NCI-H1048 (cell line): ENCODE measurements around the gene MTHFD1L.
"Not testable (repeated sequence)": the region's sequence is repeated elsewhere in the genome, so short reads cannot be mapped to it uniquely, and the experiment has no call there.

Source experiments
- DNase-seq: peaks from one replicate; lab custom pipeline; 2025; lab: John Stamatoyannopoulos, UW

MTHFD1L gene

DNA sequence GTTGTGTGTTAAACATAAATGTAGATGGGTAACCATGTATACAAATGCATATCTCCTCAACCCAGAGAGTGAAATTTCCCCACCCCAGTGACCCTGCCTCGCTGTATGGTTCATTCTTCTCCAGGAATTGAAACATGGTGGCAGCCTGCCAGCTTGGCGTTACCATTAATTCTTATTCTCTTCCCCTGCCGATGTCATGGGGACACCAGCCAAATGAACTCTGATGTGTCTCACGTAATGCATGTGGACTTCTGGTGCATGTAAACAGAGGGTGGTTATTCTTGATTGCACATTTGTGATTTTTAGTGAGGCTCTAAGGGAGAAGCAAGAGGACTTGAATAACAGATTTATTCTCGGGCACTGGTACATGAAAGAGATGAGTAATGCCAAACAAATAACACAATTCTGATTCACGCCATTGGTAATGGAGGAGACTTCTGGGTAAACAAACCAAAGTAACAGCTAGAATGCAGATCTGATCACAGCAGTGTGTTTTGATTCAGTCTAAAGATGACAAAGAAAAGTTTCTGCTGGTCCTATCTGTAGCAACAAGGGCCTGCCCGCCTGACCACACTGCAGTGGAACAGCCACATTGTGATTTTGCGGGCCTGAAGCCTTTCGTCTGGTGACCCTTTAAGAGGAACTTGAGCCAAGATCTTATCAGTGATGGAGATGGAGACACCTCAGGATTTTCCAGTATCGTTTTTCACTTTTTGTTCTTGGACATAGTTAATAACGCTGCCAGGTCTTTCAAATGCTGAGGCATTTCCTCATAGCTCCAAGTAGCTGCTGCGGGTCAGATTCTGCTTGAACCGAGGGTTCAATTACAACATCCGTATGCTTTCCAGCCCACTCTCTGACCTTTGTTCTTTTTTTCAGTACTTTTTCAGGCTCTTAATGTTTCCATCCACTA is 202.4 kb downstream of the MTHFD1L start:
- DNase-seq = no peak

DNA sequence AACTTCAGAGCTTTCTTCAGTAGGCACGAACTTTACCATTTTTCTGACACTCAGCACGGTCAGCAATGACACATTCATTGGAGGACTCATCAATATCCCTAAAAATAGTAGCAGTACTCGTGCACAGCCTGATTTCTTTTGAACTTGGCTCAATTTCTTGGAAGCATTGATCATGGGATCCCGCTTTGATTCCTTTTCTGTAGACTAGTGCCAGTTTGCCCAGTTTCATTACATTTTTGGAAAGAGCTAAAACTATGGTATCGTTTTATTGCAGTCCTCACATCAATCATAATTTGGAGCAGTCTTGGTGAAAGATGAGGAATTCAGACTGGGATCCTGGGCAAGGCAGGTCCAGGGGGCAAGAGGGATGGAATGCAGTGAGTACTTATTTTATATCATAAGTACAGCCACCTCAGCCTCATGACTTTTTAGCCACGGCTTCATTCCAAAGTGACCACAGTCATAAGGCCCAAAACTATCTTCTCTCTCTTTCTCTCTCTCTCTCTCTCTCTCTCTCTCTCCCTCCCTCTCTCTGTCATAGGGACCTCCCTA is 203.3 kb downstream of the MTHFD1L start:
- DNase-seq = no peak

DNA sequence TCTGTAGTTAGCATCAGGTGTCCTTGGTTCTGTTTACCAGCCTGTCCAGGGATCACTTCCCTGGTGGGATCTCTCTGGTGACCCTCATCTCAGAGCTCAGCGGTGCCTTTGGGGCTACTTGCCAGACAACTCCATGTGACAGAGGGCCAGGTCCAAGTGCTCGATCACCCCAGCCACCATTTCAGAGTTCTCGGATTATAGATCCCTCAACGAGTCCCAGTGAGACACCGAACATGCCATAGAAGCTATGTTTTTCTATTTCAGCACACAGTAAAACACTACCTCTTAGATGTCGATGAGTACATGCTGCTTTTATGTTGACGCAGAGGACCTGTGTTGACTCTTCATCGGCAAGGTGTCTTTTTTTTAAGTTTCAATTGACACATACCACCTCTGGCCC is 204.1 kb downstream of the MTHFD1L start:
- DNase-seq = no peak

DNA sequence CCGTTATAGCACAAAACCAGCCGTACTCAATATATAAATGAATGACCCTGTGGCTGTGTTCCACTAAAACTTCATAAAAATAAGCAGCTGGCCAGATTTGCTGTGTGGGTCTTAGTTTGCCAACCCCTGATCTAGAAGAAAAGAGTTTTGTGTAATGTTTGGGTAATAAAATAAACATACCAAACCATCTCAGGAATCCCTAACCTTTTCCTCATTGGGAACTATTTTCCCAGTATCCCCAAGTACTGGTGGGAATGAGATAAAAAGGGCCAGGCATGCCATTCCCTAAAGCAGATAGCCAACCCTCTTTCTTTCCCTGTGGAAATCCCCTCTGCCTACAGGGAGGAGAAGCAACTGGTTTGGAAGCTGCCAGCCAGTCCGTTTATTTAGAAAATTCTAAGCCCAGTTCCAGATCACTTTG is 205.1 kb downstream of the MTHFD1L start:
- DNase-seq = no peak

DNA sequence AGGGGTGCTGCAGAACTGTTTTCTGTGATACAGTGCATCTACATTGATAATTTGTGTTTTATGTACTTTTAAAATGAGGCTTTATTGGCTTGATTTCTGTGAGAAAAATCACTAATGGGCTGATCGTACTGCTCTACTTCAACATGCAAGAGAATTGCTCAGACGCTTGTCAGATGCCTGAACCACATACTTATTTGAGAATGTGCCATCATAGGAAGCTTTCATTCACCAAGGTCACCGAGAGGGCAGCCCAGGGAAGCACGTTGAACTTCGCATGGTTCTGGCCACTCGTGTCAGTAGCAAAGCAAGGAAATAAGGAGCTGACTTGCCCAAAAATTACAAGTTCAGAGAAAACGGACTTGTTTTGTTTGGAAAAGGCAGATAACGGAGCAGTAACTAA is 205.8 kb downstream of the MTHFD1L start:
- DNase-seq = no peak

DNA sequence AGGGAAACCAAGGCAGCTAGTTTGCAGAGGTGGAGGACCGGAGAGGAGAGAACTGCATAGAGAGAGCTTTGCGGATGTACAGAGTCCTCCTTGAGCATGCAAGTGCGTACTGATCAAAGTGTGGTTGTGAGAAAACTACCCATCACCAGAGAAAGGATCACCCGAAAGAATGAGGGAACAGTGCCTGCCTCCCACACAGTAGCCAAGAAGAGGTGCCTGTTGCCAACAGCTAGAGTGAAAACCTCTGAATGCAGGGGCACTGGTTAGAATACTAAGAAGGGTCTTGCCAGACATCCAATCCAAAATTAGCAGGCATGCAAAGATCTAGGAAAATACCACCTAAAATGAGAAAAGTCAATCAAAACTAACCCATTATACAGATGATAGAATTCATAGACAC is 207.6 kb downstream of the MTHFD1L start:
- no peak for DNase-seq

DNA sequence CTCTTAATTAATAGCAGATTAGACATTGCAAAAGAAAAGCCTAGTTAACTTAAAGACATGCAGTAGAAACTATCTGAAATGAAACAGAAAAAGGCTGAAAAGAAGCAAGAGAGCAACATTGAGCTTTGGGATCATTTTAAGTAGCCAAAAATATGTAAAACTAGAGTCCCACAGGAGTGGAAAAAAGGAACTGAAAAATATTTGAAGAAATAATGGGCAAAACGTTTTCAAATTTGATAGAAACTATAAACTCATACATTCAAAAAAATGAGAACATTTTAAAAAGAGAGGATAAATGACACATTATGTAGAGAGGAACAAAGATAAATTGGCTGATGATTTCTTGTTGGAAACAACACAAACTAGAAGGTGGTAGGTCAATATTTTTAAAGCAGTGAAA is 208.2 kb downstream of the MTHFD1L start:
- no peak for DNase-seq

DNA sequence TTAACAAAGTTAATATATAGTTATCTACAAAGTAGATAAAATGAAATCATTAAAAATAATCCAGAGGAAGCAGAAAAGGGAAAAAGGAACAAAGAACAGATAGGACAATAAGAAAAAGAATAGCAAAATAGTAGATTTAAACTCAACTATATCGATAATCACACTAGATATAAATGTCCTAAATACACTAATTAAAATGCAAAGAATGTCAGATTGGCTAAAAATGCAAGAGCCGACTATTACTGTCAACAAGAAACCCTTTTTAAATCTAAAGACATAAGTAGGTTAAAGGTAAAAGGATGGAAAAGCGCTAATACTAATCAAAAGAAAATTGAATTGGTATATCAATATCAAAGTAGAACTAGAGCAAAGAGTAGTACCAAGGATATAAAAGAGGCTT is 209.5 kb downstream of the MTHFD1L start:
- no peak for DNase-seq

DNA sequence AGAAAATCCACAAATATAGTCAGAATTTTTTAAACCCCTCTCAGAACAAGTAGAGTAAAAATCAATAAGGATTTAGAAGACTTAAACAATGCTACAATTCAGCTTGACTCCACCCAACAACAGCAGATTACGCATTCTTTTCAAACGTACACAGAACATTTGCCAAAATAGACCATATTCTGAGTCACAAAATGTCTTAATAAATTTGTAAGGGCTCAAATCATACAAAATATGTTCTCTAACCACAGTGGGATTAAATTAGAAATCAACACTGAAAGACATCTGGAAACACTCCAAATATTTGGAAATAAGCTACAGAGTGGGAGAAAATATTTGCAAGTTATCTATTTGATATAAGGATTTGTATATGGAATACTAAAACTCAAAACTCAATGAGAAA is 210.0 kb downstream of the MTHFD1L start:
- no peak for DNase-seq

DNA sequence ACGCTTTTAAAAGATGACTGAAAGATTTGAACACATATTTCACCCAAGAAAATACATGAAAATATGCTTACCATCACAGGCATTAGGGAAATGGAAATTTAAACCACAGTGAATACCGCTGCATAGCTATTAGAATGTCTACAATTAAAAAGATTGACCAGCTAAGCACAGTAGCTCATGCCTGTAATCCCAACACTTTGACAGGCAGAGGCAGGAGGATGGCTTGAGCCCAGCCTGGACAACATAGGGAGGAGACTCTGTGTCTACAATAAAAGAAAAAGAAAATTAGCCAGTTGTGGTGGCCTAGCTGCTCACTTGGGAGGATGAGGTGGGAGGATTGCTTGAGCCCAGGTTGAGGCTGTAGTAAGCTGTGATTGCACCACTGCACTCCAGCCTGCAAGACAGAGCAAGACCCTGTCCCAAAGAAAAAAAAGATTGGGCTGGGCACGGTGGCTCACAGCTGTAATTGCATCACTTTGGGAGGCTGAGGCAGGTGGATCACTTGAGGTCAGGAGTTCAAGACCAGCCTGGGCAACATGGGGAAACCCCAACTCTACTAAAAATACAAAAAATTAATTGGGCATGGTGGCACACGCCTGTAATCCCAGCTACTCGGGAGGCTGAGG is 210.5 kb downstream of the MTHFD1L start:
- DNase-seq = no peak

DNA sequence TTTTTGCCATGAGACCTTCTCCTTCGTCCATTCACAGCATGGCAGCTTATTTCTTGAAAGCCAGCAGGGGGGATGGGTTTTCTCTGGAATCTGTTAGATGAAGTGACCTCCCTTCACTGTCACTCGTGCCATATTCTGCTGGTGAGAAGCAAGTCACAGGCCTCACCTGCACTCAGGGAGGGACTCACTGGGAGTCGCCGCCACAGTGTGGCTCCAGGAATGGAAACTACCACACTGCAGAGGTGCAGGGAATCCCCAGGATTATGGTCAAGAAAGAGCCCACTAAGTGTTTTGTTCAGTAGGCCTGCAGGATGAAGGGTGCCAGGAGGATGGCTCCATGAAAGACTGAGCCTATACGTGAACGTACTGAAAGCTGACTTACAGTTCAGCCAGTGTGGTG is 213.2 kb downstream of the MTHFD1L start:
- DNase-seq = no peak

DNA sequence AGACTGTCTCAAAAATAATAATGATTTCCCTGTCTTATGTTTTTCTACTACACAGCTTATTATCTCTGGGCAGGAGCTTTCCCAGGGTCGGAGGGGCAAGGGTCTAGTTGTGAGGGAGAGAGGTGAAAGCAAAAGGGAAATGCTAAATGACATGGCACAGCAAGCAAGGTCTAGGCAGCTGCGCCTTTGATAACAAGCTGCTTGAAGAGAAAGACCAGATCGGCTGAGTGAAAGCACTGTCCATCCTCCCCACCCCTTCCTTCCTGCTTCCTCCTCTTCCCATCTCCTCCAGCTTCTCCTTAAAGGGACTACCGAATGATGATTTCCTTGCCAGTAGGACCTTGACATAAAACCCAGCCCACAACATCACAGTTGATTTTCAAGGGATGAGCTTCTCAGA is 216.2 kb downstream of the MTHFD1L start:
- no peak for DNase-seq

DNA sequence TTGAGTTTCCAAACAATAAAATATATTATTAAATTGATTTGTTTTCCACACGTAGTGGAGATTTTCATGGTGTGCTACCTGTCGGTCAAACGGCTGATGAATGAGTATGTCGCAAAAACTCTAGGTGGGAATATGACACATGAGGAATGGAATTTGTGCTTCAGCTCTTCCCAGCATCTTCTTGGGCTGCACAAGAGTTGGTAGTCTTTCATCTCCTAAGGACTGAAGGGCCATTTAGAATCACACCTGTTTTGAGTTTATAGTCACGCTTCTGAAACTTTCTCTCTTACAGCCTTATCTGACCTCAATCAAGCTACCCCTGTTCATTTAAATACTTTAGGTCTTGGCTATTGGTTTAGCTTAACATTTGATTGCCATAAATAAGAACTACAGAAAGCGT is 216.6 kb downstream of the MTHFD1L start:
- no peak for DNase-seq

DNA sequence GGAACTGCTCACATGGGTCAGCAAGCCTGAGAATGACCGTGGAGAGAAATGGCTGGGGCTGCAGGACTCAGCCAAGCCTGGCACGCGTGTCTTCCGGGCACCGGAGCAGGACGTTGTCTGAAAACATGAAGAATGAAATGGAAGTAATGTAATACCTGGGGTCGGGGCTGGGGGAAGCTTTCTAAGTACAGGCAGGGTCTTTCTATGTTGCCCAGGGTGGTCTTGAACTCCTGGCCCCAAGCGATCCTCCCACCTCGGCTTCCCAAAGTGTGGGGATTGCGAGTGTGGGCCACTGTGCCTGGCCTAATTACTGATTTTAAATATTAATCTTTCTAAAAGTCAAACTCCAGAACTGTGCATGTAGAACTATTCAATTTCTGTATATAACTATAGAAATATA is 218.8 kb downstream of the MTHFD1L start:
- DNase-seq = no peak

DNA sequence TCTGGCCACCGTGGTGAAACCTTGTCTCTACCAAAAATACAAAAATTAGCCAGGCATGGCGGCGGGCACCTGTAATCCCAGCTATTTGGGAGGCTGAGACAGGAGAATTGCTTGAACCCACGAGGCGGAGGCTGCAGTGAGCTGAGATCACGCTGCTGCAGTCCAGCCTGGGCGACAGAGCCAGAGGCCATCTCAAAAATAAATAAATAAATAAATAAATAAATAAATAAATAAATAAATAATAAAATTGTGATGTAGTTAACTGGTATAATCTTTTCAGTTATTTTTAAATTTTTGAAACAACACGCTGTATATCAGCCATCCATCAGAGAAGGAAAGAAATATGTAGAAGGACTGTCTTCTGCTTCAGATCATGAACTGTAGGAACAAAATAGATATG is 221.6 kb downstream of the MTHFD1L start:
- DNase-seq = not testable (repeated sequence)

DNA sequence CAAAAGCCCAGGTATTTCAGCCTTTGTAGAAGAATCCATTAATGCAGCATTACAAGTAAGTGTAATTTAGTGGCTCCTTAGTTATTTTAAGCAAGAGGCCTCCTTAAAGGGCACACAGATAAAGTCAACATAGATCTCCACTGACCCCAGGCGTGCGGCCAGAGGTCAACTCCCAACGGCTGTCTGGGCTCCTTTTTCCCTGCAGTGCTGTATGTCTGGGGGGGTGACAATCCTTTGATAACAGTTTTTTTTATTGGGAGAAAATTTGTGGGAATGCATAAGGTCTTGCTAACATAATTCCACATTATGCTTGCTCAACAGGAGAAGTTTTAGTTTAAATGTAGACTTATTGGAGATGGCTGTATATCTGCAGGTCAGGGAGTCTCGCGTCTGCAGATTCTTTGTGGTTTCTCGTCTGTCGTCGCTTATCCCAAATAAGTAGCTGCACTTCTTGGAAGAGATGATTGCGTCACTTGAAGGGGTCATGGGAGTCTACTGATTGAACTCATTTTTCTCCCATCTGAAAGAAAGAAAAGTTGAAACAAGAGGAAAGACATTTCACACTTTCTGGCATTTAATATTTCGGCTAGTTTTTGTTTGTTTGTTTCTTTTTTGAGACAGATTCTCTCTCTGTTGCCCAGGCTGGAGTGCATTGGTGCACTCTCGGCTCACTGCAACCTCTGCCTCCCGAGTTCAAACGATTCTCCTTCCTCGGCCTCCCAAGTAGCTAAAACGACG is 222.5 kb downstream of the MTHFD1L start:
- DNase-seq = no peak

DNA sequence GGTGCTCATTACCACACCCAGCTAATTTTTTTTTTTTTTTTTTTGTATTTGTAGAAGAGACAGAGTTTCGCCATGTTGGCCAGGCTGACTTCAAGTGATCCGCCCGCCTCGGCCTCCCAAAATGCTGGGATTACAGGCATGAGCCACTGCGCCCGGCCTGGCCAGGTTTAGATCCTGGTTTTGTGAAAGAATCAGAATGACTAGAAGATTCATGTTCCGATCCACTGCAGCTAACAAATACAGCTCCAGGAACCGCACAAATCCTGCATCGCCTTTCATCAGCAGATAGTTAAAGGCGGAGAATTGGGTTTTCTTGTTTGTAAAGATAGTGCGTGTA is 223.1 kb downstream of the MTHFD1L start:
- DNase-seq = no peak

DNA sequence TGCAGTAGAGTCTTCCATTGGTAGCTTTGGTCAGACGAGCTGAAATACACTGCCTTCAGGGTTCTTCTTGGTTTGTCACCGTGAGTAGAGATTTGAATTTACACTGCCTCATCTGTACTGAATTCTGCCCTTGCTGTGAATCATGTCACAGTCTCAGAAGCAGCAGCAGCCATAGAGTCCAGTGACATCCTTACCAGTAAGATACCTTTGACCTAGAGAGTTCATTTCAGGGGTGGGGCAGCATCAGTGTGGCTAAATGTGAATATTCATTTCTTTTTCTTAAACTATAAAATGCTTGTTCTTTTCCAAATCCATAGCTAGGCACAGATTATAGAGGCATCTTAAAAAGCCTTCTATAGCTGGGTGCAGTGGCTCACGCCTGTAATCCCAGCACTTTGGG is 223.5 kb downstream of the MTHFD1L start:
- DNase-seq = no peak

DNA sequence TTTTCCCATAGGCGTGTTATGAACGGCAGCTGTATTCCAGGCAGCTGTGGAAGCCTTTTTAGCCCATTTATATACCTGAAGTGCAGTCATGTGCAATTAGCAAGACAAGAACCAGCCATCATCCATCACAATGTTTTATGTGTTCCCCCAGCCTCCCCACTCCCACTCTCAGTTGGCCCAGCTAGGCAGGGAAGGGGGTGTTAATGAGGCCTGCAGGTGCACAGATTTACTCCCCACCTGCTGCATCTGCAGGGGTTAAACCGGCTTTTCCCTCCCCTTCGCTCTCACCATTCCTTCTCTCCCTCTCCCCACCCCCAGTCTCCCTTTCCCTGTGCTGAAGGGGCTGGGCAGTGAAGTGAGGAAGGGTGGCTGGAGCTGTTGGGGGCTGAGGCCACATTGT is 224.5 kb downstream of the MTHFD1L start:
- DNase-seq = no peak

DNA sequence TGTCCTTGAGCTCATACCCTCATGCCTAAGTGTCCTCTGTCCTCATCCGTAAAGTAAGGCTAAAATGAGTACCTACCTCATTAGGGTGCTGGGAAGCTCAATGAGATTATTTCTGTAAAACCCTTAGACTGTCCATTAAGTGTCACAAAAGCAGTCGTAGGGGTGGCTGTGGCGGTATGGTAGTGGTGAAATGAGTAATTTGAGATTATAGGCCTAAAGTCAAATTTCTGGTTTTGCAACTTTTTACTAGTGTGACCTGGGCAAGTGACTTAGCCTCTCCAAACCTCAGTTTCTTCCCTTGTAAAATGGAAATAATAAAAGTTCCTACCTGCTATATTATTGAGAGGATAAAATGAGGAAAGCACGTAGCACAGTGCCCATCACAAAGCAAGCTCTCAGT is 226.1 kb downstream of the MTHFD1L start:
- DNase-seq = no peak

DNA sequence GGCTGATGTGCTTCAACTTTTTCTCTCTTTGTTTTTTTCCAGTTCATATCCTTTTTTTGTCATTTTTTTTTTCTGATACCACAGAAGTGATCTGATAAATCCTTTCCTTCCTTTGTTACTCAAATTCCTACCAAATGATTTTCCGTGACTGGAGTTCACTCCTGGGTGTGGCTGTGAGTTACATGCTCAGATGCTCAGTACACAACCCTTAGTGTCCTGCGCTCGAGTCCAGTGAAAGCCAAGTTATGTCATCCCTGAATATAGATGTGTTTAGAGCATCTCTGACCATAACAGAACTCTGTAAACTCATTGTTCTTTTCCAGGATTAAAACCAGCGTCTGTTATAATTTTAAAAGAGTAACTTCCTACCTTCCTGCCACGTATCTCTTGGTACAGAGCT is 227.1 kb downstream of the MTHFD1L start:
- DNase-seq = no peak

DNA sequence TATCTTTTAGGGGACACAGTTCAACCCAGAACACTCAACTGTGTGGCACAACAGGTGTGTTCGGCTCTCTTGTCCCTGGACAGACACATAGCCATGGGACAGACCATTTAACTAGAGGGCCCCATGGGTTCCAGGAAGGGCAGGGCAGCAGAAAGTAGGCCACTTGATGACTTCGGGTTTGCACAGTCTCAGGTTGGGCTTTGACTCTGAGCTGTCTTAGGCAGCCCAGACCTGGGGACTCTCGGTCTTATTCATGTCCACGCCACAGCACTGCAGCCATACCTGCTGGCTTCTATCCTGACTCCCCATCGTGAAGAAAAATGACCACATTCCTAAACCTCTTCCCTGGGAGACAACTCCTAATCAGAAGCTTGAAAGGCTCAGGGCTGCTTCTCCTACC is 228.2 kb downstream of the MTHFD1L start:
- no peak for DNase-seq
